ENCODE data around the gene APEH. TPM values are rescaled to one million over a fixed set of nuclear protein-coding genes. Genes with fewer than 3 reads are reported as not detected.

APEH gene
- total and polyA plus RNA-seq, 10 of the 15 experiments (the other 5 are each of a cell fraction or from before 2014, with no cell fraction given), result 74.4 to 214 (median 131) TPM

- intact Hi-C loops (cut with micrococcal nuclease; ENCODE audit: unreplicated experiment) (no loop called here), in situ Hi-C loops (cut with MboI) (no loop called here)
- no peak overlapping the region for H3K4me2 ChIP-seq (ENCODE audit: control insufficient read depth, insufficient read depth)
- H3K27ac ChIP-seq (ENCODE audit: control insufficient read depth, insufficient read depth), result no peak overlapping the region
- no peaks in the 10 kb centered on the region for H3K4me1 ChIP-seq (ENCODE audit: control insufficient read depth, insufficient read depth, low read length)
- H3K9me3 ChIP-seq (replicated peaks; ENCODE audit: control insufficient read depth, insufficient read depth, low read length), result no peaks in the 10 kb centered on the region
- FAIRE-seq (no peak), DNase-seq (ENCODE audit: low read depth, low spot score) (no peak), ATAC-seq (no peak)
- BruUV-seq (replicated peaks), result no TSS peak
- H3K9ac ChIP-seq (ENCODE audit: control insufficient read depth, insufficient read depth, low read length), result no peak overlapping the region
- 91% methylated on average over 17 of the region's 17 CpGs for WGBS (ENCODE audit: insufficient coverage, insufficient replicate concordance, low lambda C conversion rate, missing lambda C conversion rate)
- H3K79me2 ChIP-seq (ENCODE audit: control insufficient read depth, insufficient read depth, low read length), result no peaks in the 10 kb centered on the region
- RAD21 ChIA-PET (ENCODE audit: unreplicated experiment), result no interaction called here
- H3K27me3 ChIP-seq (replicated peaks in 1 of 2; ENCODE audit: control insufficient read depth in 2 of 2, insufficient read depth in 2 of 2, low read length in 1 of 2), result no peaks in the 10 kb centered on the region
- H3K4me3 ChIP-seq, result no peak overlapping the region
- no peak overlapping the region for H2AFZ ChIP-seq (ENCODE audit: control insufficient read depth, low read depth, low read length)
- CTCF ChIA-PET, result interaction anchor here (0.6 kb wide), 1 partner anchor 286 kb away, joined by 3 read pairs; no protein-coding TSS in a partner anchor
- peaks cover 0 to 5% of the 10 kb centered on the region in 2 experiments; a peak in 3 of 4 replicates for H3K36me3 ChIP-seq (ENCODE audit: control insufficient read depth in 2 of 2, insufficient read depth in 2 of 2, low read length in 1 of 2)
- POLR2A ChIA-PET, result interaction anchor here (0.5 kb wide), 1 partner anchor 199 kb away, joined by 3 read pairs; no protein-coding TSS in a partner anchor
- SMC1A ChIA-PET (ENCODE audit: uncharacterized antibody, unreplicated experiment), result no interaction called here
- no peaks in the 10 kb centered on the region for H4K20me1 ChIP-seq (ENCODE audit: control insufficient read depth, insufficient read depth)
- TF ChIP-seq NFYA (IDR thresholded peaks at IDR 0.05; ENCODE audit: borderline replicate concordance, low read depth, low read length), result no peak
- no peak for TF ChIP-seq STAT1 (conservative IDR thresholded peaks at IDR 0.05)
- TF ChIP-seq PAX5 (IDR thresholded peaks at IDR 0.05; ENCODE audit: borderline replicate concordance, low read depth, low read length), result no peak
- TF ChIP-seq SKIL (IDR thresholded peaks at IDR 0.05; ENCODE audit: low read depth, poor library complexity, severe bottlenecking), result no peak
- no peak for TF ChIP-seq RB1 (IDR thresholded peaks at IDR 0.05; ENCODE audit: borderline replicate concordance)
- no peak for TF ChIP-seq PKNOX1 (IDR thresholded peaks at IDR 0.05)
- TF ChIP-seq NR2C2 (IDR thresholded peaks at IDR 0.05; ENCODE audit: borderline replicate concordance, control insufficient read depth, insufficient read length, low read depth), result no peak
- no peak for TF ChIP-seq RAD21 (IDR thresholded peaks at IDR 0.05; ENCODE audit: insufficient read depth, low read depth, low read length)
- no peak for TF ChIP-seq HDAC2 (IDR thresholded peaks at IDR 0.05)
- no peak for TF ChIP-seq EP300 (IDR thresholded peaks at IDR 0.05; ENCODE audit: borderline replicate concordance in 1 of 2, control insufficient read depth in 1 of 2, low read depth in 2 of 2, low read length in 2 of 2)
- no peak for TF ChIP-seq RCOR1 (conservative IDR thresholded peaks at IDR 0.05; ENCODE audit: low read depth, low read length)
- TF ChIP-seq NR2F1 (conservative IDR thresholded peaks at IDR 0.05), result no peak
- TF ChIP-seq ZBTB11 (CRISPR knock-in tag; IDR thresholded peaks at IDR 0.05), result no peak
- TF ChIP-seq ZNF24 (IDR thresholded peaks at IDR 0.05), result no peak
- TF ChIP-seq SP1 (IDR thresholded peaks at IDR 0.05; ENCODE audit: low read depth, low read length), result no peak
- no peak for TF ChIP-seq RUNX3 (IDR thresholded peaks at IDR 0.05; ENCODE audit: low read length)
These were observed 31.3 kb downstream of the APEH start for GRCh38 chr3:49705390-49705960.

Data from GM12878 (cell line).